NOMO-1 treated with DMSO at 0.1 percent for 48 hours (cell line): ENCODE results near the gene TMPRSS11D.

Experiments
- DNase-seq: peaks from one replicate; lab custom pipeline; 2025; ENCODE audit not compliant: unreplicated experiment; lab: John Stamatoyannopoulos, UW

TMPRSS11D gene, protein sequence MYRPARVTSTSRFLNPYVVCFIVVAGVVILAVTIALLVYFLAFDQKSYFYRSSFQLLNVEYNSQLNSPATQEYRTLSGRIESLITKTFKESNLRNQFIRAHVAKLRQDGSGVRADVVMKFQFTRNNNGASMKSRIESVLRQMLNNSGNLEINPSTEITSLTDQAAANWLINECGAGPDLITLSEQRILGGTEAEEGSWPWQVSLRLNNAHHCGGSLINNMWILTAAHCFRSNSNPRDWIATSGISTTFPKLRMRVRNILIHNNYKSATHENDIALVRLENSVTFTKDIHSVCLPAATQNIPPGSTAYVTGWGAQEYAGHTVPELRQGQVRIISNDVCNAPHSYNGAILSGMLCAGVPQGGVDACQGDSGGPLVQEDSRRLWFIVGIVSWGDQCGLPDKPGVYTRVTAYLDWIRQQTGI

DNA sequence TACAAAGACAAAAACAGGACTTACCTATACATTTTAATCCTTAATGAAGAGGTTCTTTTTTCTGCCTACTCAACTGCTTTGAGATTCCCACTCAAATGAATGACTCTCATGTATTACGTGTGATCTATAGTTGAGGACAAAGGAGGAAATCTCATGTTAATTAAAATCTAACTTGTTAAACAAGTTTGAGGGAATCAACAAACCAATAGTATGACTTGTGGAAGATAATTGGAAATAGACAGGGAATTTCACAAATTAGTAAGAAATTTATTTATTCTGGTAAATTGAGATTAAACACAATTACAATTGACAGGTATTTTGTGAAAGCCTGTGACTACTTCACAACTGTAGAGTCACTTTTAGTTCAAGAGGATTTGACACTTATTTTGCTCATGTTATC lies at the start of gene TMPRSS11D:
TMPRSS11D (minus strand) TSS at position 101 of the 400 bp plus-strand sequence; CDS start at position 32, 69 bp downstream.
- no peak for DNase-seq

GRCh38 chr4:67933038-67933437 lies 49.2 kb upstream of the TMPRSS11D start:
- no peak for DNase-seq

- no peak for DNase-seq
Observed at GRCh38 chr4:67931256-67931655, 47.5 kb upstream of the TMPRSS11D start.

DNA sequence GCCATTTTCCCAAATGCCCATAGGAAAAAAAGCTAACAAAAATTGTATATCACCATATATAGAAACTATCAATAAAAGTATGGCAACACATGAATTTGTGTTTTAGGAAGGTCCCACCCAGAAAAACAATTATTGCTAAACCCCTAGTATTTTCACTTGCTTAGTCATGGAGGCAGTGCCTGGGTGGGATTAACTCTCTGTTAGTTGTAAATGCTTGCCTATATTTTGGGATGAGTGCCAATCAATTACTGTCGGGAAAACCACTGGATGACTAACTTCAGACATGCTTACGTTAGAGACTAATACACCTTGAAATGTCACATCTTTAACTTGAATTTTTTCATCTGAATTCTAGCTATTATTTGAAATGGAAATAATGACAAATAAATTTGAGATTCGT lies 45.6 kb upstream of the TMPRSS11D start:
- no peak for DNase-seq

- DNase-seq = no peak
Observed at GRCh38 chr4:67928546-67928945, 44.7 kb upstream of the TMPRSS11D start.

- no peak for DNase-seq
Observed at GRCh38 chr4:67927251-67927650, 43.4 kb upstream of the TMPRSS11D start.

- DNase-seq = no peak
Observed at GRCh38 chr4:67926485-67926884, 42.7 kb upstream of the TMPRSS11D start.

GRCh38 chr4:67922697-67923096 lies 38.9 kb upstream of the TMPRSS11D start:
- DNase-seq = no peak

- DNase-seq = no peak
Observed at GRCh38 chr4:67918428-67918827, 34.6 kb upstream of the TMPRSS11D start.

DNA sequence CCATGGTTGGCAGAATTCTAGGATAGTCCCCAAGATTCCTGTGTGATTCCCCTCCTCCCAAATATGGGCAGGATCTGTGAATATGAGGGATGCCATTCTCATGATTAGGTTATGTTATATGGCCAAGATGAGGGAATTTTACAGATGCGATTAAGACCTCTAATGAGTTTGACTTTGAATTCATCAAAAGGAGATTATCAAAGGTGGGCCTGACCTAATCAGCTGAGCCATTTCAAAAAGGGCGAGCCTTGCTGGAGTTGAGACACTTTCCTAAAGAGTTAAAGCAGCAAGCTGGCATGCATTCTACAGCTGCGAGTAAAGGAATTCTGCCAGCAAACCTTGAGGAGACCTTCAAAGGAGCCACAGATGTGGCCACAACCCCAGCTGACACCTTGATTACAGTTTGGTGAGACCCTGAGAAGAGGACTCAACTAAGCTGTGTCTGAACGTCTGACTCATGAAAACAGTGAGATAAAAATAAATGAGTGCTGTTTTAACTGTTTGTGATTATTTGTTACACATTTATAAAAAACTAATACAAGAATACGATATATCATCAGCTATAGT lies 31.7 kb upstream of the TMPRSS11D start:
- no peak for DNase-seq

GRCh38 chr4:67912080-67912479 lies 28.3 kb upstream of the TMPRSS11D start:
- no peak for DNase-seq

DNA sequence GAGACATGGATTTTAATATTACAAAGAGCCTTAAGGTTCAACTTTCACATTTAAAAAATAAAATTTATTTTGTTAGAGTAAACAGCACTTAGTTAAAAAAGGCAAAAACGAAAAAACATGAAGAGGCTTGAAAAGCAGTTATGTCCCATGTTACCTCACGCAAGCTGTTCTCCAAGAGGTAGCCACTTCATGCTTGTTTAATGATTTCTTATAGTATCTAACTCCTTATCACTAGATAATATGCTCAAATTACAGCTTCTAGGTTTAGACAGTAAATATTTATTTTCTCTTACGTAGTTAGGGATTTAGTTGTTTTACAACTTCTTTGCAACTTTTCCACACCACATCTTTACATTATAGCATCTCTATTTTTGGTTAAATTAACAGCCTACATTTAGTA lies 27.8 kb upstream of the TMPRSS11D start:
- no peak for DNase-seq

DNA sequence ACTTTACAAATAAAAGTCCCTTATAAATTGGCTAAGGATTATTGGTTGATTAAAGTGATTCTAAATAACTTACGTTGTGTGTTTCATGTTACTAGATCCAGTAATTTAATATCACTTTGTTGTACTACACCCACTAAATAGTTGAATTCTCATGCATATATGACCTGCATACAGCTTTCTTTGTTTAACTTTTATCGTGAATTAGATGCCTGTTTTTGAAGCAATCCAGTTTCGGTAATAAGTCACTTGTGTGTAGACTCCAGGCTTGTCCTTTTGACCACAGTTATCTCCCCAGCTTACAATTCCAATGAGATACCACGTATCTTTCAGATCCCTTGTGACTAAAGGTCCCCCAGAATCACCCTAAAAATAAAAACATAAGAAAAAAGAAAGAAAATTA lies 27.3 kb upstream of the TMPRSS11D start:
- no peak for DNase-seq

- DNase-seq = no peak
Observed at GRCh38 chr4:67910585-67910905, 26.7 kb upstream of the TMPRSS11D start.

- no peak for DNase-seq
Observed at GRCh38 chr4:67909905-67910584, 26.2 kb upstream of the TMPRSS11D start.

DNA sequence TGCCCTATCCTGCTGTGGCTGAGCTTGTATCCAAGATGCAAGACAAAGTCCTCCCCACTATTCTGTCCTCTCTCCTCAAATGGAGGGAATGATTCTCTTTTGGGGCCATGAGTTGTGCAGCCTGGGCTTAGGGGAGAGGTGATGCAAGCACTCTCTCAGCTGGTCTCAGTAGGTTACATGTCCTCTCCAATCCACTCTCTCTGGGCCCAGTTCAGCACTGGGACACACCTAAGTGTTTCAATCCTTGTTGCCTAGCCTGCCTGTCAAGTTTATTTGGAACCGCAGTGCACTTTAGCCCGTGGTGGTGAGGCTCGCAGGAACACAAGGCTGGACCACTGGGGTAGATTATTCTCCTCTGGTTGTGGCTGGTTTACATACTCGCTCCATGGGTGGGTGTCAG lies 23.8 kb upstream of the TMPRSS11D start:
- no peak for DNase-seq

DNA sequence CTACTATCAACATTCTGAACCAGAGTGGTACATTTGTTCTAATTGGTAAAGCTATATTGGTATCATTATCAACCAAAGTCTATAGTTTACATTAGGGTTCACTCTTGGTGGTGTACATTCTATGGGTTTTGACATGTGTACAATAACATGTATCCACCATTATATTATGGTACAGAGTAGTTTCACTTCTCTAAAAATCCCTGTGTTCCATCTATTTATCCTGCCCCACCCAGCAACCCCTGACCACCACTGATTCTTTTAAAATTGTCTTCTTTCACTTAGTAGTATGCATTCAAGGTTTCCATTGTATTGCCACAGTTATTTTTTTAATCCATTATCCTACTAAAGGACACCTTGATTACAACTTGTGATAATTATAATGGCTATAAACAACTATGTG lies 15.3 kb upstream of the TMPRSS11D start:
- DNase-seq = peak; percentile 71

GRCh38 chr4:67897686-67898085 lies 13.9 kb upstream of the TMPRSS11D start:
- no peak for DNase-seq

GRCh38 chr4:67896421-67897065 lies 12.7 kb upstream of the TMPRSS11D start:
- no peak for DNase-seq

- peak; percentile 36 for DNase-seq
Observed at GRCh38 chr4:67894659-67895058, 10.9 kb upstream of the TMPRSS11D start.

GRCh38 chr4:67892905-67893304 lies 9.1 kb upstream of the TMPRSS11D start:
- no peak for DNase-seq

GRCh38 chr4:67892253-67892652 lies 8.5 kb upstream of the TMPRSS11D start:
- no peak for DNase-seq
